GM12878 (cell line): ENCODE measurements around the gene COA5. TPM values are rescaled to one million over a fixed set of nuclear protein-coding genes. Genes with fewer than 3 reads are reported as not detected.

Experiments used
- ATAC-seq: fragments of 200-7000 bp; cut with Tn5 transposase; 3 replicates; pipeline ENCODE4 v1.9.1; 2020; ENCODE audit warnings: mild to moderate bottlenecking, moderate library complexity
- BruUV-seq: library from RNA; stranded (reverse); fragments of 400-500 nt; replicated peaks from 2 replicates; lab custom pipeline; 2021; lab: Mats Ljungman, UMichigan
- CTCF ChIA-PET: fragments of 300-600 bp; sonication (Branson Sonifier 250); formaldehyde crosslinking; extraction: SDS; loops from one replicate; lab custom pipeline; 2021; ENCODE audit warnings: inconsistent platforms; lab: Yijun Ruan, JAX
- POLR2A ChIA-PET: fragments of 350-600 bp; formaldehyde crosslinking; extraction: SDS; loops from one replicate; lab custom pipeline; 2021; ENCODE audit warnings: inconsistent platforms; lab: Charles Lee
- RAD21 ChIA-PET: fragments of 300-600 bp; sonication (Branson Sonifier 250); formaldehyde crosslinking; loops from one replicate; lab custom pipeline; 2023; ENCODE audit warnings: antibody characterized with exemption; ENCODE audit not compliant: unreplicated experiment; lab: Charles Lee
- SMC1A ChIA-PET: fragments of 300-600 bp; sonication (Branson Sonifier 250); formaldehyde crosslinking; loops from one replicate; lab custom pipeline; 2023; ENCODE audit not compliant: unreplicated experiment, uncharacterized antibody; lab: Charles Lee
- DNase-seq: peaks from one replicate; pipeline ENCODE4 v3.0.0-alpha.2; 2011; ENCODE audit warnings: low read depth, low spot score
- FAIRE-seq: peaks from 3 replicates; lab custom pipeline; 2011; peaks lifted over from hg19 to GRCh38; lab: Jason Lieb, UNC
- H2AFZ ChIP-seq: 2 replicates; pipeline ENCODE4 v1.6.0; 2011; ENCODE audit warnings: low read depth, low read length, control low read depth; ENCODE audit not compliant: control insufficient read depth
- H3K27ac ChIP-seq: 2 replicates; pipeline ENCODE4 v1.5.1; 2011; ENCODE audit warnings: control low read depth; ENCODE audit not compliant: control insufficient read depth, insufficient read depth
- H3K27me3 ChIP-seq, 2 experiments: replicated peaks in 1 of 2; 2 replicates each; pipeline versions ENCODE4 v1.6.0 to v1.6.1; 2011; ENCODE audit warnings: low read length in 1 of 2; ENCODE audit not compliant: control insufficient read depth in 2 of 2, insufficient read depth in 2 of 2
- H3K36me3 ChIP-seq, 2 experiments: 2 replicates each; pipeline ENCODE4 v1.5.1; 2011; ENCODE audit warnings: low read length in 1 of 2; ENCODE audit not compliant: control insufficient read depth in 2 of 2, insufficient read depth in 2 of 2
- H3K4me1 ChIP-seq: 2 replicates; pipeline ENCODE4 v1.6.1; 2011; ENCODE audit warnings: mild to moderate bottlenecking, low read length, moderate library complexity, mixed read lengths; ENCODE audit not compliant: control insufficient read depth, insufficient read depth
- H3K4me2 ChIP-seq: 2 replicates; pipeline ENCODE4 v1.6.0; 2011; ENCODE audit warnings: control low read depth; ENCODE audit not compliant: control insufficient read depth, insufficient read depth
- H3K4me3 ChIP-seq: fragments of 200-600 bp; sonication (generic); 2 replicates; pipeline ENCODE4 v1.5.1; 2016
- H3K79me2 ChIP-seq: 2 replicates; pipeline ENCODE4 v1.6.0; 2011; ENCODE audit warnings: low read length; ENCODE audit not compliant: control insufficient read depth, insufficient read depth
- H3K9ac ChIP-seq: 2 replicates; pipeline ENCODE4 v1.8.0; 2011; ENCODE audit warnings: low read length, control low read depth, mixed read lengths; ENCODE audit not compliant: control insufficient read depth, insufficient read depth
- H3K9me3 ChIP-seq: replicated peaks from 3 replicates; pipeline ENCODE4 v1.5.1; 2011; ENCODE audit warnings: mild to moderate bottlenecking, low read length; ENCODE audit not compliant: control insufficient read depth, insufficient read depth
- H4K20me1 ChIP-seq: 2 replicates; pipeline ENCODE4 v1.6.0; 2011; ENCODE audit not compliant: control insufficient read depth, insufficient read depth
- BCL3 ChIP-seq: IDR thresholded peaks from 2 replicates; pipeline ENCODE4 v1.6.1; 2011; ENCODE audit warnings: borderline replicate concordance, low read depth, mild to moderate bottlenecking, moderate library complexity, low read length; ENCODE audit not compliant: insufficient read depth, poor library complexity, severe bottlenecking
- BMI1 ChIP-seq: fragments of 450-650 bp; IDR thresholded peaks from 2 replicates; pipeline ENCODE4 v1.6.1; 2016; ENCODE audit warnings: mild to moderate bottlenecking, moderate library complexity, borderline replicate concordance
- CBFB ChIP-seq: IDR thresholded peaks from 2 replicates; pipeline ENCODE4 v1.6.1; 2016; ENCODE audit warnings: antibody characterized with exemption, low read depth
- DPF2 ChIP-seq: fragments of 450-650 bp; IDR thresholded peaks from 2 replicates; pipeline ENCODE4 v1.6.1; 2017; ENCODE audit warnings: mild to moderate bottlenecking
- E2F8 ChIP-seq: fragments of 450-650 bp; IDR thresholded peaks from 2 replicates; pipeline ENCODE4 v1.6.1; 2018; ENCODE audit warnings: mild to moderate bottlenecking, low read depth, moderate library complexity; ENCODE audit not compliant: partially characterized antibody
- IKZF1 ChIP-seq: fragments of 450-650 bp; conservative IDR thresholded peaks from 2 replicates; pipeline ENCODE4 v1.6.1; 2017; ENCODE audit warnings: antibody characterized with exemption, mild to moderate bottlenecking
- JUND ChIP-seq: IDR thresholded peaks from 2 replicates; pipeline ENCODE4 v1.6.1; 2012; ENCODE audit warnings: low read depth, mild to moderate bottlenecking, low read length, improper control_type of control experiment, moderate library complexity
- MTA2 ChIP-seq: fragments of 450-650 bp; IDR thresholded peaks from 2 replicates; pipeline ENCODE4 v1.6.1; 2016; ENCODE audit warnings: low read depth, mild to moderate bottlenecking, moderate library complexity
- PBX3 ChIP-seq: IDR thresholded peaks from 2 replicates; pipeline ENCODE4 v1.6.1; 2011; ENCODE audit warnings: mild to moderate bottlenecking, low read depth, low read length, moderate library complexity; ENCODE audit not compliant: insufficient replicate concordance
- RUNX3 ChIP-seq: IDR thresholded peaks from 2 replicates; pipeline ENCODE4 v1.6.1; 2012; ENCODE audit warnings: low read length, inconsistent platforms
- ZNF207 ChIP-seq: fragments of 450-650 bp; IDR thresholded peaks from 2 replicates; pipeline ENCODE4 v1.6.1; 2014; ENCODE audit warnings: antibody characterized with exemption, mild to moderate bottlenecking, borderline replicate concordance
- ZNF687 ChIP-seq: fragments of 450-650 bp; IDR thresholded peaks from 2 replicates; pipeline ENCODE4 v1.6.1; 2017; ENCODE audit warnings: mild to moderate bottlenecking, moderate library complexity
- WGBS: methylation state at CpG from one replicate; pipeline ENCODE4 v1.1.6; 2016; ENCODE audit warnings: low lambda C conversion rate; ENCODE audit not compliant: insufficient replicate concordance, insufficient coverage; ENCODE audit errors: missing lambda C conversion rate; 5-methylcytosine and 5-hydroxymethylcytosine counted together
- in situ Hi-C: fragments of 300-500 bp; cut with MboI; formaldehyde crosslinking; loops from 9 replicates; pipeline ENCODE4 v1.14.3; 2018; ENCODE audit warnings: mixed read lengths
- intact Hi-C: fragments of 100-400 bp; cut with micrococcal nuclease; formaldehyde crosslinking; loops from one replicate; pipeline ENCODE4 v1.14.2; 2022; ENCODE audit not compliant: unreplicated experiment
- polyA plus RNA-seq, 11 experiments: library from polyadenylated mRNA; depleted of rRNA in 4 of 11; unstranded in 6 of 11; stranded (reverse) in 5 of 11; fragments of >200 nt; fragmentation: Nextera tagmentation in 4 of 11; fragmentation: Illumina TruSeq in 1 of 11; extraction: Ambion mirVana in 4 of 11; extraction: Trizol in 1 of 11; gene quantifications; 1 replicate in 1 of 11; 2 replicates in 10 of 11; pipeline versions ENCODE4 v1.2.1 to v1.2.3, GENCODE V29; 2011 to 2016; ENCODE audit warnings: inconsistent platforms in 2 of 11, missing spikeins in 2 of 11, low read depth in 1 of 11
- total RNA-seq, 4 experiments: library from RNA; depleted of rRNA in 3 of 4; stranded (reverse); fragments of >200 nt in 3 of 4; fragmentation: Illumina TruSeq in 1 of 4; extraction: Trizol in 1 of 4; gene quantifications; 2 replicates each; pipeline versions ENCODE4 v1.2.1 to v1.2.3, GENCODE V29; 2013 to 2021

COA5 gene
- total and polyA plus RNA-seq, 10 of the 15 experiments (the other 5 are each of a cell fraction or from before 2014, with no cell fraction given), result 20.7 to 63.3 (median 37.9) TPM

GRCh38 chr2:98552499-98553179, 55.7 kb downstream of the COA5 start (continued):
- TF ChIP-seq E2F8 (no peak), PBX3 (no peak), BCL3 (no peak), MTA2 (no peak)

GRCh38 chr2:98551316-98551715, 57.0 kb downstream of the COA5 start:
- peaks cover 54% of the 10 kb centered on the region in 2 experiments for H3K36me3 ChIP-seq
- ChIA-PET CTCF (no interaction called here), RAD21 (interaction anchor here (0.7 kb wide), 1 partner anchor 76 kb away, joined by 3 read pairs; no protein-coding TSS in a partner anchor), POLR2A (no interaction called here), SMC1A (interaction anchor here (1.9 kb wide), 1 partner anchor 138 kb away, joined by 5 read pairs; no protein-coding TSS in a partner anchor)
- FAIRE-seq (no peak), ATAC-seq (peak; percentile 43), DNase-seq (no peak)
- BruUV-seq, result no TSS peak
- intact Hi-C loops (no loop called here), in situ Hi-C loops (no loop called here)
- H3K4me1 ChIP-seq, result peaks cover 63% of the 10 kb centered on the region
- no peak overlapping the region for H3K9ac ChIP-seq
- H3K4me2 ChIP-seq, result no peak overlapping the region
- H3K79me2 ChIP-seq, result no peaks in the 10 kb centered on the region
- H3K4me3 ChIP-seq, result no peak overlapping the region
- 47% methylated on average over 6 of the region's 6 CpGs for WGBS
- H3K9me3 ChIP-seq, result no peaks in the 10 kb centered on the region
- H3K27ac ChIP-seq, result peak overlapping the region; percentile 47
- H2AFZ ChIP-seq, result no peak overlapping the region
- no peaks in the 10 kb centered on the region for H4K20me1 ChIP-seq
- no peaks in the 10 kb centered on the region for H3K27me3 ChIP-seq
- TF ChIP-seq DPF2 (no peak), RUNX3 (peak; percentile 73), CBFB (no peak), ZNF687 (no peak), MTA2 (0 out of 2 replicates have a peak, but pooled peaks have one; percentile 10), IKZF1 (peak; percentile 44; the same call in 1 of the 2 replicates), BMI1 (no peak), JUND (no peak), ZNF207 (no peak)
